ENCODE measurements around the gene TMPRSS6. TPM values are rescaled to one million over a fixed set of nuclear protein-coding genes. Genes with fewer than 3 reads are reported as not detected.

TMPRSS6 gene
- total RNA-seq, 2 donors from 2014 or later: not detected

GRCh38 chr22:37080838-37081237, 28.7 kb downstream of the TMPRSS6 start:
- no peaks in the 10 kb centered on the region for H3K36me3 ChIP-seq
- DNase-seq (ENCODE audit: low spot score): no peak
- H3K4me3 ChIP-seq: no peak overlapping the region
- ATAC-seq (ENCODE audit: insufficient number of reproducible peaks, low FRiP score, low read depth): no peak
- no peaks in the 10 kb centered on the region for H3K4me1 ChIP-seq (ENCODE audit: control insufficient read depth in 1 of 2, low read depth in 2 of 2)
- TF ChIP-seq, protein P1, sequence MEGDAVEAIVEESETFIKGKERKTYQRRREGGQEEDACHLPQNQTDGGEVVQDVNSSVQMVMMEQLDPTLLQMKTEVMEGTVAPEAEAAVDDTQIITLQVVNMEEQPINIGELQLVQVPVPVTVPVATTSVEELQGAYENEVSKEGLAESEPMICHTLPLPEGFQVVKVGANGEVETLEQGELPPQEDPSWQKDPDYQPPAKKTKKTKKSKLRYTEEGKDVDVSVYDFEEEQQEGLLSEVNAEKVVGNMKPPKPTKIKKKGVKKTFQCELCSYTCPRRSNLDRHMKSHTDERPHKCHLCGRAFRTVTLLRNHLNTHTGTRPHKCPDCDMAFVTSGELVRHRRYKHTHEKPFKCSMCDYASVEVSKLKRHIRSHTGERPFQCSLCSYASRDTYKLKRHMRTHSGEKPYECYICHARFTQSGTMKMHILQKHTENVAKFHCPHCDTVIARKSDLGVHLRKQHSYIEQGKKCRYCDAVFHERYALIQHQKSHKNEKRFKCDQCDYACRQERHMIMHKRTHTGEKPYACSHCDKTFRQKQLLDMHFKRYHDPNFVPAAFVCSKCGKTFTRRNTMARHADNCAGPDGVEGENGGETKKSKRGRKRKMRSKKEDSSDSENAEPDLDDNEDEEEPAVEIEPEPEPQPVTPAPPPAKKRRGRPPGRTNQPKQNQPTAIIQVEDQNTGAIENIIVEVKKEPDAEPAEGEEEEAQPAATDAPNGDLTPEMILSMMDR (IDR thresholded peaks at IDR 0.05): no peak
- H3K27me3 ChIP-seq (replicated peaks; ENCODE audit: insufficient read depth): no peaks in the 10 kb centered on the region
- no peaks in the 10 kb centered on the region for H3K9me3 ChIP-seq
- no peak overlapping the region for H3K27ac ChIP-seq

DNA sequence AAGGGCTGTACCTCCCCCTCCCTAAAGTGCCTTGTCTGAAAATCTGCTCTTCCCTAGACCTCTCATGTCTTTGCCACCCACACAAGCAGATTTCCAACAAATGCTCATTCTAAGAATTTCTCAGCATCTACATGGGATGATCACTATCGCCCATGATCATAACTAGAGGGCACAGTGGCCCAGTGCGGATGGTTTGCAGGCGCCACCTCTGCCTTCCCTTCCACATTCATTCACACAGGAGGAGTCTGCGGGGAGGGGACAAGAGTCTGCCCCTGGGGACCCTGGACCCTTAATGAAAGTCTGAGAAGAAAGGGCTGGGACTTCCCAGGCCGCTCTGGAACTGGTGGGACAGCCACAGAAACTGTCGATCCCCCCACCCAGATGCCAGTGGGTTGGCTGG, 29.1 kb downstream of the TMPRSS6 start:
- Histone ChIP-seq H3K9me3 (no peaks in the 10 kb centered on the region), H3K27ac (no peak overlapping the region), H3K4me3 (no peak overlapping the region), H3K4me1 (ENCODE audit: control insufficient read depth in 1 of 2, low read depth in 2 of 2) (no peaks in the 10 kb centered on the region), H3K27me3 (replicated peaks; ENCODE audit: insufficient read depth) (no peaks in the 10 kb centered on the region), H3K36me3 (no peaks in the 10 kb centered on the region)
- no peak for ATAC-seq (ENCODE audit: insufficient number of reproducible peaks, low FRiP score, low read depth)
- TF ChIP-seq, protein P1 (IDR thresholded peaks at IDR 0.05): no peak
- DNase-seq (ENCODE audit: low spot score): no peak

DNA sequence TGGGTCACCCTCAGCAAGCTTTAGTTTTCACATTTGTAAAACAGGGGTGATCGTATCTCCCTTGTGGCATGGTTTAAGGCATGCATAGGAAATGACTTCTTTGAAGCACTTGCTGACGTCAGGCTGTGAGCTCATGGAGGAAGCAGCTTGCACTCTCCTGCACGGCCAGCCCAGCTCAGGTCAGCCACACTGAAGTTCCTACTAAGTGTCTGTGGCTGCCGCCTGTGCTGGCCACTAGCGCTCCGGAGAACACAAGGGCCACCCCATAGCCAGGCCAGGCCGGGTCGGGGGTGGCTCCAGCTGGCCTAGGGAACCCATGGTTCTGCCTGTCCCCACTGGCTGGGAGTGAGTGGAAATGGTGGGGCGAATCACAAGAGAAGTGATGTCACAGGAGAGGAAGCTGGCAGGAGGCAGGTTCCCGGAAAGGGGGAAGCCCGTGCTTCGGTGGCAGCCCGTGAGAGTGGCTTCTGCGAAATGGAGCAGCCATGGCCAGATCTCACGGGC, 29.8 kb downstream of the TMPRSS6 start:
- Histone ChIP-seq H3K27me3 (replicated peaks; ENCODE audit: insufficient read depth) (no peaks in the 10 kb centered on the region), H3K9me3 (no peaks in the 10 kb centered on the region), H3K27ac (no peak overlapping the region), H3K36me3 (no peaks in the 10 kb centered on the region), H3K4me3 (no peak overlapping the region), H3K4me1 (ENCODE audit: control insufficient read depth in 1 of 2, low read depth in 2 of 2) (no peaks in the 10 kb centered on the region)
- DNase-seq (ENCODE audit: low spot score) (no peak), ATAC-seq (ENCODE audit: insufficient number of reproducible peaks, low FRiP score, low read depth) (no peak)
- TF ChIP-seq, protein P1 (IDR thresholded peaks at IDR 0.05): no peak

GRCh38 chr22:37079158-37079557, 30.4 kb downstream of the TMPRSS6 start:
- no peak overlapping the region for H3K27ac ChIP-seq
- ATAC-seq (ENCODE audit: insufficient number of reproducible peaks, low FRiP score, low read depth): no peak
- TF ChIP-seq, protein P1 (IDR thresholded peaks at IDR 0.05): no peak
- no peaks in the 10 kb centered on the region for H3K9me3 ChIP-seq
- no peak for DNase-seq (ENCODE audit: low spot score)
- no peak overlapping the region for H3K4me3 ChIP-seq
- H3K36me3 ChIP-seq: no peaks in the 10 kb centered on the region
- H3K27me3 ChIP-seq (replicated peaks; ENCODE audit: insufficient read depth): no peaks in the 10 kb centered on the region
- H3K4me1 ChIP-seq (ENCODE audit: control insufficient read depth in 1 of 2, low read depth in 2 of 2): no peaks in the 10 kb centered on the region

GRCh38 chr22:37077802-37078448, 31.6 kb downstream of the TMPRSS6 start:
- H3K27me3 ChIP-seq (replicated peaks; ENCODE audit: insufficient read depth): no peaks in the 10 kb centered on the region
- TF ChIP-seq, protein P1 (IDR thresholded peaks at IDR 0.05): peak; percentile 70
- no peaks in the 10 kb centered on the region for H3K9me3 ChIP-seq
- no peaks in the 10 kb centered on the region for H3K4me1 ChIP-seq (ENCODE audit: control insufficient read depth in 1 of 2, low read depth in 2 of 2)
- DNase-seq (ENCODE audit: low spot score): no peak
- H3K27ac ChIP-seq: no peak overlapping the region
- ATAC-seq (ENCODE audit: insufficient number of reproducible peaks, low FRiP score, low read depth): no peak
- H3K4me3 ChIP-seq: no peak overlapping the region
- no peaks in the 10 kb centered on the region for H3K36me3 ChIP-seq
